Hair follicle dermal papilla cell (primary cell): ENCODE results near the gene VPS72. TPM values are rescaled to one million over a fixed set of nuclear protein-coding genes. Genes with fewer than 3 reads are reported as not detected.

Experiments used
- total RNA-seq: library from RNA; depleted of rRNA; stranded (reverse); fragments of >200 nt; gene quantifications from 2 replicates; pipeline ENCODE4 v1.2.3, GENCODE V29; 2012

Gene VPS72
- 42.8 and 45.5 TPM in 2 replicates for total RNA-seq

GRCh38 chr1:151189637-151190445 is at the start of gene VPS72:
VPS72 (minus strand) TSS chr1:151190197; CDS start chr1:151190121, 76 bp downstream.

GRCh38 chr1:151198254-151199127 is 8.5 kb upstream of the VPS72 start, which contains the start of gene PIP5K1A:
PIP5K1A (plus strand) TSS chr1:151198552; CDS start chr1:151198997, 445 bp downstream.

GRCh38 chr1:151175863-151176262 is 14.1 kb downstream of the VPS72 start, which contains the start of gene TMOD4:
TMOD4 (minus strand) TSS chr1:151175981; CDS start chr1:151174875, 1,106 bp downstream.

GRCh38 chr1:151165738-151166504 is 24.1 kb downstream of the VPS72 start, which contains the start of the genes LYSMD1 and SCNM1:
LYSMD1 (minus strand) TSS chr1:151165902; CDS start chr1:151165258, 644 bp downstream.
SCNM1 (plus strand) TSS chr1:151166144; CDS start chr1:151166153, 9 bp downstream.

GRCh38 chr1:151156515-151156819 is 33.5 kb downstream of the VPS72 start, which contains the start of gene TNFAIP8L2:
TNFAIP8L2 (plus strand) TSS chr1:151156649; CDS start chr1:151158698, 2,049 bp downstream.

GRCh38 chr1:151146412-151147131 is 43.4 kb downstream of the VPS72 start, which contains the start of gene SEMA6C:
SEMA6C (minus strand) TSS chr1:151146631; CDS start chr1:151142621, 4,010 bp downstream.

Other genes starting within 250 kb of the VPS72 start
- 131 and 147 TPM in 2 replicates for gene CERS2, start 215.4 kb downstream of the VPS72 start, total RNA-seq
- 0.16 TPM in 1 of 2 replicates, not detected in the other for gene ANXA9, start 207.9 kb downstream of the VPS72 start, total RNA-seq
- gene MINDY1, start 183.3 kb downstream of the VPS72 start, total RNA-seq = 20.4 and 21.1 TPM in 2 replicates
- gene PRUNE1, start 181.7 kb downstream of the VPS72 start, total RNA-seq = 9.1 and 10.4 TPM in 2 replicates
- gene BNIPL, start 153.6 kb downstream of the VPS72 start, total RNA-seq = under 0.01 and 0.12 TPM in 2 replicates
- 3.6 and 5.0 TPM in 2 replicates for gene C1orf56, start 142.4 kb downstream of the VPS72 start, total RNA-seq
- gene CDC42SE1, start 130.6 kb downstream of the VPS72 start, total RNA-seq = 62.1 and 64.6 TPM in 2 replicates
- 2.3 and 2.8 TPM in 2 replicates for gene MLLT11, start 129.8 kb downstream of the VPS72 start, total RNA-seq
- gene GABPB2, start 119.4 kb downstream of the VPS72 start, total RNA-seq = 18.8 and 19.3 TPM in 2 replicates
- gene SEMA6C, start 43.6 kb downstream of the VPS72 start, total RNA-seq = 5.4 and 5.5 TPM in 2 replicates
- gene TNFAIP8L2, start 33.5 kb downstream of the VPS72 start, total RNA-seq = not detected in 2 replicates
- gene LYSMD1, start 24.3 kb downstream of the VPS72 start, total RNA-seq = 7.0 and 8.7 TPM in 2 replicates
- gene SCNM1, start 24.1 kb downstream of the VPS72 start, total RNA-seq = 22.2 and 29.0 TPM in 2 replicates
- gene TMOD4, start 14.2 kb downstream of the VPS72 start, total RNA-seq = 0.81 and 1.6 TPM in 2 replicates
- gene PIP5K1A, start 8.4 kb upstream of the VPS72 start, total RNA-seq = 117 and 146 TPM in 2 replicates
- gene PSMD4, start 64.5 kb upstream of the VPS72 start, total RNA-seq = 92.5 and 96.8 TPM in 2 replicates
- gene ZNF687, start 92.1 kb upstream of the VPS72 start, total RNA-seq = 23.3 and 27.4 TPM in 2 replicates
- gene PI4KB, start 137.2 kb upstream of the VPS72 start, total RNA-seq = 92.2 and 93.9 TPM in 2 replicates
- 31.3 and 33.4 TPM in 2 replicates for gene RFX5, start 157.1 kb upstream of the VPS72 start, total RNA-seq
- gene SELENBP1, start 182.5 kb upstream of the VPS72 start, total RNA-seq = 43.8 and 51.8 TPM in 2 replicates
- 204 and 248 TPM in 2 replicates for gene PSMB4, start 209.4 kb upstream of the VPS72 start, total RNA-seq